Endothelial cell of umbilical vein (primary cell): Measurements from ENCODE around the gene PDLIM5.

Experiments used
- FOS ChIP-seq: IDR thresholded peaks from 2 replicates; pipeline ENCODE4 v1.6.1; 2011; ENCODE audit warnings: mild to moderate bottlenecking, low read length, moderate library complexity, borderline replicate concordance; ENCODE audit not compliant: insufficient read depth
- GATA2 ChIP-seq: IDR thresholded peaks from 2 replicates; pipeline ENCODE4 v1.7.0; 2011; ENCODE audit warnings: low read depth, mild to moderate bottlenecking, moderate library complexity, mixed read lengths, low read length; ENCODE audit not compliant: insufficient read length, insufficient read depth
- MAX ChIP-seq: IDR thresholded peaks from 2 replicates; pipeline ENCODE4 v1.6.1; 2011; ENCODE audit not compliant: insufficient read depth, insufficient read length
- TF ChIP-seq, protein P1 (sequence below), 2 donors: IDR thresholded peaks; 1 replicate in 1 of 2; 2 replicates in 1 of 2; pipeline ENCODE4 v1.5.1; 2011; ENCODE audit warnings: low read length in 2 of 2, mild to moderate bottlenecking in 2 of 2, moderate library complexity in 2 of 2, control low read depth in 1 of 2, inconsistent platforms in 1 of 2, low read depth in 1 of 2; ENCODE audit not compliant: insufficient read depth in 1 of 2; ENCODE audit errors: extremely low read depth in 1 of 2

- TF ChIP-seq, protein P1, sequence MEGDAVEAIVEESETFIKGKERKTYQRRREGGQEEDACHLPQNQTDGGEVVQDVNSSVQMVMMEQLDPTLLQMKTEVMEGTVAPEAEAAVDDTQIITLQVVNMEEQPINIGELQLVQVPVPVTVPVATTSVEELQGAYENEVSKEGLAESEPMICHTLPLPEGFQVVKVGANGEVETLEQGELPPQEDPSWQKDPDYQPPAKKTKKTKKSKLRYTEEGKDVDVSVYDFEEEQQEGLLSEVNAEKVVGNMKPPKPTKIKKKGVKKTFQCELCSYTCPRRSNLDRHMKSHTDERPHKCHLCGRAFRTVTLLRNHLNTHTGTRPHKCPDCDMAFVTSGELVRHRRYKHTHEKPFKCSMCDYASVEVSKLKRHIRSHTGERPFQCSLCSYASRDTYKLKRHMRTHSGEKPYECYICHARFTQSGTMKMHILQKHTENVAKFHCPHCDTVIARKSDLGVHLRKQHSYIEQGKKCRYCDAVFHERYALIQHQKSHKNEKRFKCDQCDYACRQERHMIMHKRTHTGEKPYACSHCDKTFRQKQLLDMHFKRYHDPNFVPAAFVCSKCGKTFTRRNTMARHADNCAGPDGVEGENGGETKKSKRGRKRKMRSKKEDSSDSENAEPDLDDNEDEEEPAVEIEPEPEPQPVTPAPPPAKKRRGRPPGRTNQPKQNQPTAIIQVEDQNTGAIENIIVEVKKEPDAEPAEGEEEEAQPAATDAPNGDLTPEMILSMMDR (IDR thresholded peaks at IDR 0.05; ENCODE audit: extremely low read depth in 1 of 2, insufficient read depth in 1 of 2, low read depth in 1 of 2, low read length in 2 of 2), result no peak
- TF ChIP-seq GATA2 (no peak), MAX (no peak), FOS (peak; percentile 50)
Observed at GRCh38 chr4:94523617-94524016, 71.9 kb downstream of the PDLIM5 start.
